Measurements from ENCODE around the gene RAI1. TPM values are rescaled to one million over a fixed set of nuclear protein-coding genes. Genes with fewer than 3 reads are reported as not detected.

Gene RAI1
- total and polyA plus RNA-seq, 2 experiments from 2014 or later, result 0.87 to 0.89 TPM

DNA sequence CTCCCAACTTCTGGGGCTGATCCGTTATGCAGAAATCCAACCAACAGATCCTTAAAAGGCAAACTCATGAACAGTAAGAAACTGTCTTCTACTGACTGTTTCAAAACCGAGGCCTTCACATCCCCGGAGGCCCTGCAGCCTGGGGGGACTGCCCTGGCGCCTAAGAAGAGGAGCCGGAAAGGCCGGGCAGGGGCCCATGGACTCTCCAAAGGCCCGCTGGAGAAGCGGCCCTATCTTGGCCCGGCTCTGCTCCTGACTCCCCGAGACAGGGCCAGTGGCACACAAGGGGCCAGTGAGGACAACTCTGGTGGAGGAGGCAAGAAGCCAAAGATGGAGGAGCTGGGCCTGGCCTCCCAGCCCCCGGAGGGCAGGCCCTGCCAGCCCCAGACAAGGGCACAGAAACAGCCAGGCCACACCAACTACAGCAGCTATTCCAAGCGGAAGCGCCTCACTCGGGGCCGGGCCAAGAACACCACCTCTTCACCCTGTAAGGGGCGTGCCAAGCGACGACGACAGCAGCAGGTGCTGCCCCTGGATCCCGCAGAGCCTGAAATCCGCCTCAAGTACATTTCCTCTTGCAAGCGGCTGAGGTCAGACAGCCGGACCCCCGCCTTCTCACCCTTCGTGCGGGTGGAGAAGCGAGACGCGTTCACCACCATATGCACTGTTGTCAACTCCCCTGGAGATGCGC lies 116.0 kb downstream of the RAI1 start:
- H3K4me1 Mint-ChIP-seq, result peaks cover 22% of the 10 kb centered on the region
- H3K9me2 ChIP-seq (ENCODE audit: insufficient read depth), result no peaks in the 10 kb centered on the region
- no peaks in the 10 kb centered on the region for H4K20me1 ChIP-seq (replicated peaks; ENCODE audit: insufficient read depth)
- DNase-seq (ENCODE audit: low spot score) (no peak), ATAC-seq (no peak)
- H3K9me3 Mint-ChIP-seq, result no peaks in the 10 kb centered on the region; the same call in 2 of the 3 replicates
- peaks cover 6% of the 10 kb centered on the region; the same call in 1 of the 2 replicates for H3K27me3 ChIP-seq (ENCODE audit: insufficient read depth)
- peaks cover under 1% of the 10 kb centered on the region; the same call in 1 of the 2 replicates for H3K4me1 ChIP-seq (ENCODE audit: insufficient read depth)
- no peaks in the 10 kb centered on the region for H3K36me3 ChIP-seq (ENCODE audit: insufficient read depth)
- H3K27ac Mint-ChIP-seq, result no peak overlapping the region
- H3K36me3 Mint-ChIP-seq (ENCODE audit: low read depth), result no peaks in the 10 kb centered on the region
- H3K4me3 Mint-ChIP-seq, result no peak overlapping the region
- no peaks in the 10 kb centered on the region for H3K79me2 ChIP-seq (replicated peaks; ENCODE audit: insufficient read depth)
- no peak overlapping the region for H3K4me3 ChIP-seq
- peaks cover 13% of the 10 kb centered on the region for H3K27me3 Mint-ChIP-seq (ENCODE audit: insufficient read depth, low read depth, poor library complexity)
- no peak overlapping the region for H2AFZ ChIP-seq
- H3K27ac ChIP-seq (ENCODE audit: low read depth), result no peak overlapping the region
- no peaks in the 10 kb centered on the region for H3F3A ChIP-seq (replicated peaks; ENCODE audit: low read depth)
- TF ChIP-seq, protein P1, sequence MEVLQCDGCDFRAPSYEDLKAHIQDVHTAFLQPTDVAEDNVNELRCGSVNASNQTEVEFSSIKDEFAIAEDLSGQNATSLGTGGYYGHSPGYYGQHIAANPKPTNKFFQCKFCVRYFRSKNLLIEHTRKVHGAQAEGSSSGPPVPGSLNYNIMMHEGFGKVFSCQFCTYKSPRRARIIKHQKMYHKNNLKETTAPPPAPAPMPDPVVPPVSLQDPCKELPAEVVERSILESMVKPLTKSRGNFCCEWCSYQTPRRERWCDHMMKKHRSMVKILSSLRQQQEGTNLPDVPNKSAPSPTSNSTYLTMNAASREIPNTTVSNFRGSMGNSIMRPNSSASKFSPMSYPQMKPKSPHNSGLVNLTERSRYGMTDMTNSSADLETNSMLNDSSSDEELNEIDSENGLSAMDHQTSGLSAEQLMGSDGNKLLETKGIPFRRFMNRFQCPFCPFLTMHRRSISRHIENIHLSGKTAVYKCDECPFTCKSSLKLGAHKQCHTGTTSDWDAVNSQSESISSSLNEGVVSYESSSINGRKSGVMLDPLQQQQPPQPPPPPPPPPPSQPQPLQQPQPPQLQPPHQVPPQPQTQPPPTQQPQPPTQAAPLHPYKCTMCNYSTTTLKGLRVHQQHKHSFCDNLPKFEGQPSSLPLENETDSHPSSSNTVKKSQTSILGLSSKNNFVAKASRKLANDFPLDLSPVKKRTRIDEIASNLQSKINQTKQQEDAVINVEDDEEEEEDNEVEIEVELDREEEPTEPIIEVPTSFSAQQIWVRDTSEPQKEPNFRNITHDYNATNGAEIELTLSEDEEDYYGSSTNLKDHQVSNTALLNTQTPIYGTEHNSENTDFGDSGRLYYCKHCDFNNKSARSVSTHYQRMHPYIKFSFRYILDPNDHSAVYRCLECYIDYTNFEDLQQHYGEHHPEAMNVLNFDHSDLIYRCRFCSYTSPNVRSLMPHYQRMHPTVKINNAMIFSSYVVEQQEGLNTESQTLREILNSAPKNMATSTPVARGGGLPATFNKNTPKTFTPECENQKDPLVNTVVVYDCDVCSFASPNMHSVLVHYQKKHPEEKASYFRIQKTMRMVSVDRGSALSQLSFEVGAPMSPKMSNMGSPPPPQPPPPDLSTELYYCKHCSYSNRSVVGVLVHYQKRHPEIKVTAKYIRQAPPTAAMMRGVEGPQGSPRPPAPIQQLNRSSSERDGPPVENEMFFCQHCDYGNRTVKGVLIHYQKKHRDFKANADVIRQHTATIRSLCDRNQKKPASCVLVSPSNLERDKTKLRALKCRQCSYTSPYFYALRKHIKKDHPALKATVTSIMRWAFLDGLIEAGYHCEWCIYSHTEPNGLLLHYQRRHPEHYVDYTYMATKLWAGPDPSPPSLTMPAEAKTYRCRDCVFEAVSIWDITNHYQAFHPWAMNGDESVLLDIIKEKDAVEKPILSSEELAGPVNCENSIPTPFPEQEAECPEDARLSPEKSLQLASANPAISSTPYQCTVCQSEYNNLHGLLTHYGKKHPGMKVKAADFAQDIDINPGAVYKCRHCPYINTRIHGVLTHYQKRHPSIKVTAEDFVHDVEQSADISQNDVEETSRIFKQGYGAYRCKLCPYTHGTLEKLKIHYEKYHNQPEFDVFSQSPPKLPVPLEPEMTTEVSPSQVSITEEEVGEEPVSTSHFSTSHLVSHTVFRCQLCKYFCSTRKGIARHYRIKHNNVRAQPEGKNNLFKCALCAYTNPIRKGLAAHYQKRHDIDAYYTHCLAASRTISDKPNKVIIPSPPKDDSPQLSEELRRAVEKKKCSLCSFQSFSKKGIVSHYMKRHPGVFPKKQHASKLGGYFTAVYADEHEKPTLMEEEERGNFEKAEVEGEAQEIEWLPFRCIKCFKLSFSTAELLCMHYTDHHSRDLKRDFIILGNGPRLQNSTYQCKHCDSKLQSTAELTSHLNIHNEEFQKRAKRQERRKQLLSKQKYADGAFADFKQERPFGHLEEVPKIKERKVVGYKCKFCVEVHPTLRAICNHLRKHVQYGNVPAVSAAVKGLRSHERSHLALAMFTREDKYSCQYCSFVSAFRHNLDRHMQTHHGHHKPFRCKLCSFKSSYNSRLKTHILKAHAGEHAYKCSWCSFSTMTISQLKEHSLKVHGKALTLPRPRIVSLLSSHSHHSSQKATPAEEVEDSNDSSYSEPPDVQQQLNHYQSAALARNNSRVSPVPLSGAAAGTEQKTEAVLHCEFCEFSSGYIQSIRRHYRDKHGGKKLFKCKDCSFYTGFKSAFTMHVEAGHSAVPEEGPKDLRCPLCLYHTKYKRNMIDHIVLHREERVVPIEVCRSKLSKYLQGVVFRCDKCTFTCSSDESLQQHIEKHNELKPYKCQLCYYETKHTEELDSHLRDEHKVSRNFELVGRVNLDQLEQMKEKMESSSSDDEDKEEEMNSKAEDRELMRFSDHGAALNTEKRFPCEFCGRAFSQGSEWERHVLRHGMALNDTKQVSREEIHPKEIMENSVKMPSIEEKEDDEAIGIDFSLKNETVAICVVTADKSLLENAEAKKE (CRISPR knock-in tag; IDR thresholded peaks at IDR 0.05), result no peak
- no peak for TF ChIP-seq ZNF114 (CRISPR knock-in tag; IDR thresholded peaks at IDR 0.05)
- no peak overlapping the region for H3K4me2 ChIP-seq

DNA sequence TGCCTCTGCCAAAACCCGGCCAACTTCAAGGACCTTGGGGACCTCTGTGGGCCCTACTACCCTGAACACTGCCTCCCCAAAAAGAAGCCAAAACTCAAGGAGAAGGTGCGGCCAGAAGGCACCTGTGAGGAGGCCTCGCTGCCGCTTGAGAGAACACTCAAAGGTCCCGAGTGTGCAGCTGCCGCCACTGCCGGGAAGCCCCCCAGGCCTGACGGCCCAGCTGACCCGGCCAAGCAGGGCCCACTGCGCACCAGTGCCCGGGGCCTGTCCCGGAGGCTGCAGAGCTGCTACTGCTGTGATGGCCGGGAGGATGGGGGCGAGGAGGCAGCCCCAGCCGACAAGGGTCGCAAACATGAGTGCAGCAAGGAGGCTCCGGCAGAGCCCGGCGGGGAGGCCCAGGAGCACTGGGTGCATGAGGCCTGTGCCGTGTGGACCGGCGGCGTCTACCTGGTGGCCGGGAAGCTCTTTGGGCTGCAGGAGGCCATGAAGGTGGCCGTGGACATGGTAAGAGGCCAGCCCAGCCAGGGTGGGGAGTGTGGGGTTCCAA lies 116.8 kb downstream of the RAI1 start:
- ATAC-seq (no peak), DNase-seq (ENCODE audit: low spot score) (no peak)
- H3K9me3 Mint-ChIP-seq, result no peaks in the 10 kb centered on the region; the same call in 2 of the 3 replicates
- H3K4me1 ChIP-seq (ENCODE audit: insufficient read depth), result no peaks in the 10 kb centered on the region
- H4K20me1 ChIP-seq (replicated peaks; ENCODE audit: insufficient read depth), result no peaks in the 10 kb centered on the region
- no peaks in the 10 kb centered on the region for H3K36me3 ChIP-seq (ENCODE audit: insufficient read depth)
- peaks cover 9% of the 10 kb centered on the region for H3K27me3 Mint-ChIP-seq (ENCODE audit: insufficient read depth, low read depth, poor library complexity)
- no peak overlapping the region for H3K4me3 ChIP-seq
- no peaks in the 10 kb centered on the region for H3K9me2 ChIP-seq (ENCODE audit: insufficient read depth)
- no peaks in the 10 kb centered on the region for H3F3A ChIP-seq (replicated peaks; ENCODE audit: low read depth)
- TF ChIP-seq JUNB (IDR thresholded peaks at IDR 0.05; ENCODE audit: unreplicated experiment), result no peak
- no peak overlapping the region for H3K4me2 ChIP-seq
- H3K27ac Mint-ChIP-seq, result no peak overlapping the region
- no peak overlapping the region for H2AFZ ChIP-seq
- H3K79me2 ChIP-seq (replicated peaks; ENCODE audit: insufficient read depth), result no peaks in the 10 kb centered on the region
- no peak overlapping the region for H3K4me3 Mint-ChIP-seq
- no peaks in the 10 kb centered on the region for H3K36me3 Mint-ChIP-seq (ENCODE audit: low read depth)
- H3K27me3 ChIP-seq (ENCODE audit: insufficient read depth), result 0 out of 2 replicates have a peak, but pooled peaks cover 5% of the 10 kb centered on the region
- peaks cover 17% of the 10 kb centered on the region for H3K4me1 Mint-ChIP-seq
- no peak overlapping the region for H3K27ac ChIP-seq (ENCODE audit: low read depth)

All from GM23338 (cell line).